GM18868 (cell line): ENCODE results near the gene RFC2.
"Not testable (repeated sequence)": the region's sequence is repeated elsewhere in the genome, so short reads cannot be mapped to it uniquely, and the experiment has no call there.

Experiments used
- ATAC-seq: cut with Tn5 transposase; IDR thresholded peaks from one replicate; pipeline ENCODE4 v1.9.1; 2021; ENCODE audit warnings: mild to moderate bottlenecking, moderate library complexity; ENCODE audit not compliant: unreplicated experiment

RFC2 gene

GRCh38 chr7:74220229-74220628, 34.0 kb downstream of the RFC2 start:
- ATAC-seq: no peak

GRCh38 chr7:74219416-74219815, 34.8 kb downstream of the RFC2 start:
- no peak for ATAC-seq

GRCh38 chr7:74218343-74218698, 35.9 kb downstream of the RFC2 start:
- ATAC-seq: no peak

- ATAC-seq: peak; percentile 58
These were observed 36.5 kb downstream of the RFC2 start for GRCh38 chr7:74217455-74218342.

GRCh38 chr7:74216361-74216761, 37.8 kb downstream of the RFC2 start:
- no peak for ATAC-seq

GRCh38 chr7:74215921-74216320, 38.3 kb downstream of the RFC2 start:
- no peak for ATAC-seq

GRCh38 chr7:74214816-74215630, 39.2 kb downstream of the RFC2 start:
- no peak for ATAC-seq

- no peak for ATAC-seq
These were observed 41.5 kb downstream of the RFC2 start for GRCh38 chr7:74212661-74213060.

- not testable (repeated sequence) for ATAC-seq
These were observed 46.0 kb downstream of the RFC2 start for GRCh38 chr7:74208241-74208640.

GRCh38 chr7:74207586-74207985, 46.6 kb downstream of the RFC2 start:
- ATAC-seq: no peak

GRCh38 chr7:74206589-74207120, 47.5 kb downstream of the RFC2 start:
- no peak for ATAC-seq

GRCh38 chr7:74206052-74206451, 48.1 kb downstream of the RFC2 start:
- not testable (repeated sequence) for ATAC-seq

- ATAC-seq: no peak
These were observed 50.1 kb downstream of the RFC2 start for GRCh38 chr7:74203956-74204618.

- no peak for ATAC-seq
These were observed 51.2 kb downstream of the RFC2 start for GRCh38 chr7:74202841-74203556.

GRCh38 chr7:74199551-74200355, 54.4 kb downstream of the RFC2 start:
- ATAC-seq: no peak

GRCh38 chr7:74197449-74198124, 56.6 kb downstream of the RFC2 start:
- no peak for ATAC-seq

- not testable (repeated sequence) for ATAC-seq
These were observed 58.1 kb downstream of the RFC2 start for GRCh38 chr7:74195968-74196654.

- ATAC-seq: not testable (repeated sequence)
These were observed 58.9 kb downstream of the RFC2 start for GRCh38 chr7:74195139-74195860.
